Measurements from ENCODE around the gene ITLN2. TPM values are rescaled to one million over a fixed set of nuclear protein-coding genes. Genes with fewer than 3 reads are reported as not detected.

Gene ITLN2
- total and polyA plus RNA-seq, 2 of the 8 experiments (the other 6 are each of a cell fraction or from before 2014, with no cell fraction given), result 4.7 to 6.3 TPM

DNA sequence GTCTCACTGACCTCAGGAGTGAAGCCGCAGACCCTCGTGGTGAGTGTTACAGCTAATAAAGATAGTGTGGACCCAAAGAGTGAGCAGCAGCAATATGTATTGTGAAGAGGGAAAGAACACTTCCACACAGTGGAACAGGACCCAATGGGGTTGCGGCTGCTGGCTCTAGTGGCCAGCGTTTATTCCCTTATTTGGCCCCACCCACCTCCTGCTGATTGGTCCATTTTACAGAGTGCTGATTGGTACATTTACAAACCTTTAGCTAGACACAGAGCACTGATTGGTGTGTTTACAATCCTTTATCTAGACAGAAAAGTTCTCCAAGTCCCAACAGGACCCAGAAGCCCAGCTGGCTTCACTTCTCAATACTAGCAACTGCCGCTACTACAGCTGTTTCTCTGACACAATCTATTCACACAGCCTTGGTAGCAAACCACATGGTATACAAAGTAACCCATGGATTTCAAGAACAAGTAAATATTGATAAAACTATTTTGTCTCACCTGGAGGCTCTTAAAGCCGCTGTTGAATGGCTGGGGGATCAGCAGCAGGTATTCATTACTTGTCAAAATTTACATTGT lies 44.3 kb downstream of the ITLN2 start:
- Histone ChIP-seq H2BK20ac (ENCODE audit: low read length) (no peak overlapping the region), H3K79me2 (ENCODE audit: control insufficient read depth in 1 of 2, insufficient read depth in 2 of 2, low read length in 2 of 2) (no peaks in the 10 kb centered on the region), H2BK15ac (ENCODE audit: low read length) (no peak overlapping the region), H3K56ac (replicated peaks; ENCODE audit: insufficient read length, low read depth, low read length) (no peak overlapping the region), H3K4ac (replicated peaks; ENCODE audit: insufficient read length, low read depth, low read length) (no peak overlapping the region), H2BK12ac (ENCODE audit: low read depth, low read length) (no peak overlapping the region), H3K18ac (ENCODE audit: extremely low read depth, low read length) (no peak overlapping the region), H3K4me1 (replicated peaks in 1 of 4; ENCODE audit: control insufficient read depth in 3 of 4, insufficient read depth in 4 of 4, low read length in 3 of 4) (peaks cover 0 to 7% (median 0%) of the 10 kb centered on the region in 4 experiments; a peak in 2 of 7 replicates), H3K9me3 (ENCODE audit: insufficient read depth in 2 of 2, low read depth in 1 of 2, low read length in 1 of 2) (no peaks in the 10 kb centered on the region), H3K4me3 (ENCODE audit: extremely low read depth in 1 of 4, insufficient read depth in 2 of 4, low read depth in 3 of 4, low read length in 4 of 4) (no peak overlapping the region), H2BK120ac (replicated peaks; ENCODE audit: low read depth, low read length) (no peak overlapping the region), H3K23me2 (ENCODE audit: low read depth, low read length) (no peaks in the 10 kb centered on the region), H3K36me3 (ENCODE audit: control insufficient read depth in 2 of 4, insufficient read depth in 4 of 4, low read length in 3 of 4) (no peaks in the 10 kb centered on the region), H3K23ac (ENCODE audit: insufficient read length) (no peak overlapping the region), H3K27ac (ENCODE audit: low read depth, low read length) (no peak overlapping the region), H4K20me1 (replicated peaks in 1 of 2; ENCODE audit: control insufficient read depth in 1 of 2, insufficient read depth in 2 of 2, low read length in 2 of 2) (no peaks in the 10 kb centered on the region), H3K14ac (ENCODE audit: insufficient read length) (no peak overlapping the region), H2AK5ac (ENCODE audit: low read depth, low read length) (no peak overlapping the region), H4K8ac (ENCODE audit: extremely low read depth, insufficient read depth, low read length) (no peak overlapping the region), H3K9ac (replicated peaks in 1 of 4; ENCODE audit: extremely low read depth in 1 of 4, low read depth in 3 of 4, low read length in 3 of 4) (no peak overlapping the region), H3K79me1 (ENCODE audit: low read depth, low read length) (no peaks in the 10 kb centered on the region), H4K5ac (ENCODE audit: insufficient read length, low read depth, low read length) (no peak overlapping the region), H2BK5ac (ENCODE audit: low read depth, low read length) (no peak overlapping the region), H2AFZ (ENCODE audit: low read length) (no peak overlapping the region; the same call in 1 of the 2 replicates), H3K27me3 (replicated peaks in 1 of 4; ENCODE audit: control insufficient read depth in 3 of 4, extremely low read depth in 1 of 4, insufficient read depth in 3 of 4, low read length in 3 of 4) (no peaks in the 10 kb centered on the region), H3K4me2 (ENCODE audit: insufficient read depth in 1 of 2, low read depth in 2 of 2, low read length in 2 of 2) (no peak overlapping the region), H4K91ac (replicated peaks; ENCODE audit: insufficient read length, low read length) (no peak overlapping the region)
- DNase-seq (ENCODE audit: low read depth in 1 of 2, low spot score in 2 of 2) (no peak), FAIRE-seq (no peak)
- ChIA-PET POLR2A (ENCODE audit: partially characterized antibody) (no interaction called here), CTCF (ENCODE audit: partially characterized antibody) (interaction anchor here (0.7 to 5.9 kb wide), 3 partner anchors 8 to 42 kb away, joined by 3 to 43 read pairs (median 4); partner anchors contain the start of gene ITLN2)
- TF ChIP-seq SP2 (IDR thresholded peaks at IDR 0.05; ENCODE audit: low read length) (no peak), PHF8 (conservative IDR thresholded peaks at IDR 0.05; ENCODE audit: low read depth, low read length) (no peak), BACH1 (IDR thresholded peaks at IDR 0.05; ENCODE audit: low read length) (no peak), TEAD4 (IDR thresholded peaks at IDR 0.05; ENCODE audit: low read depth, low read length) (no peak), CTBP2 (IDR thresholded peaks at IDR 0.05; ENCODE audit: borderline replicate concordance, insufficient read depth, insufficient read length, low read length) (no peak), HDAC2 (IDR thresholded peaks at IDR 0.05; ENCODE audit: borderline replicate concordance in 1 of 2, low read depth in 2 of 2, low read length in 2 of 2) (no peak)
- TF ChIP-seq, protein P1, sequence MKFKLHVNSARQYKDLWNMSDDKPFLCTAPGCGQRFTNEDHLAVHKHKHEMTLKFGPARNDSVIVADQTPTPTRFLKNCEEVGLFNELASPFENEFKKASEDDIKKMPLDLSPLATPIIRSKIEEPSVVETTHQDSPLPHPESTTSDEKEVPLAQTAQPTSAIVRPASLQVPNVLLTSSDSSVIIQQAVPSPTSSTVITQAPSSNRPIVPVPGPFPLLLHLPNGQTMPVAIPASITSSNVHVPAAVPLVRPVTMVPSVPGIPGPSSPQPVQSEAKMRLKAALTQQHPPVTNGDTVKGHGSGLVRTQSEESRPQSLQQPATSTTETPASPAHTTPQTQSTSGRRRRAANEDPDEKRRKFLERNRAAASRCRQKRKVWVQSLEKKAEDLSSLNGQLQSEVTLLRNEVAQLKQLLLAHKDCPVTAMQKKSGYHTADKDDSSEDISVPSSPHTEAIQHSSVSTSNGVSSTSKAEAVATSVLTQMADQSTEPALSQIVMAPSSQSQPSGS (IDR thresholded peaks at IDR 0.05; ENCODE audit: low read length), result no peak
- WGBS, 2 experiments (ENCODE audit: extremely low coverage in 1 of 2, insufficient coverage in 1 of 2, insufficient read length in 1 of 2, insufficient replicate concordance in 2 of 2, low coverage in 1 of 2, low lambda C conversion rate in 2 of 2, missing lambda C conversion rate in 1 of 2), result 83% methylated on average over 6 of the region's 6 CpGs; no CpG with 5 or more reads in 1 of the 2 experiments

All from H1 (cell line).